Right atrium auricular region (tissue), 2 donors: ENCODE data around the gene CLCN6. TPM values are rescaled to one million over a fixed set of nuclear protein-coding genes. Genes with fewer than 3 reads are reported as not detected.

Experiments used
- DNase-seq: peaks from one replicate; pipeline ENCODE4 v3.0.0-alpha.2; 2019; ENCODE audit warnings: low spot score
- H3K27ac ChIP-seq, 2 donors: fragments of 200-600 bp; sonication (generic); 1 replicate in 1 of 2; 2 replicates in 1 of 2; pipeline ENCODE4 v1.5.1; 2016 to 2019
- H3K27me3 ChIP-seq, 2 donors: fragments of 200-600 bp; sonication (generic); one replicate each; pipeline versions ENCODE4 v1.5.1 to v1.6.0; 2017 to 2019
- H3K36me3 ChIP-seq: fragments of 200-600 bp; sonication (generic); one replicate; pipeline ENCODE4 v1.5.1; 2016
- H3K4me1 ChIP-seq, 2 donors: fragments of 200-600 bp; sonication (generic); one replicate each; pipeline versions ENCODE4 v1.5.1 to v1.6.0; 2017 to 2019
- H3K4me3 ChIP-seq, 2 donors: fragments of 200-600 bp; sonication (generic); 1 replicate in 1 of 2; 2 replicates in 1 of 2; pipeline ENCODE4 v1.5.1; 2017 to 2019; ENCODE audit warnings: mild to moderate bottlenecking in 1 of 2, moderate library complexity in 1 of 2
- H3K9me3 ChIP-seq, 2 donors: fragments of 200-600 bp; sonication (generic); one replicate each; pipeline ENCODE4 v1.5.1; 2019
- total RNA-seq, 2 donors: library from RNA; depleted of rRNA; stranded (reverse); fragments of >200 nt; gene quantifications; one replicate each; pipeline ENCODE4 v1.1.0, GENCODE V29; 2016
- TF ChIP-seq, protein P1 (sequence below), 2 donors: fragments of 200-600 bp; sonication (generic); IDR thresholded peaks; one replicate each; pipeline ENCODE4 v1.5.1; 2019; ENCODE audit warnings: antibody characterized with exemption in 2 of 2

Gene CLCN6, protein sequence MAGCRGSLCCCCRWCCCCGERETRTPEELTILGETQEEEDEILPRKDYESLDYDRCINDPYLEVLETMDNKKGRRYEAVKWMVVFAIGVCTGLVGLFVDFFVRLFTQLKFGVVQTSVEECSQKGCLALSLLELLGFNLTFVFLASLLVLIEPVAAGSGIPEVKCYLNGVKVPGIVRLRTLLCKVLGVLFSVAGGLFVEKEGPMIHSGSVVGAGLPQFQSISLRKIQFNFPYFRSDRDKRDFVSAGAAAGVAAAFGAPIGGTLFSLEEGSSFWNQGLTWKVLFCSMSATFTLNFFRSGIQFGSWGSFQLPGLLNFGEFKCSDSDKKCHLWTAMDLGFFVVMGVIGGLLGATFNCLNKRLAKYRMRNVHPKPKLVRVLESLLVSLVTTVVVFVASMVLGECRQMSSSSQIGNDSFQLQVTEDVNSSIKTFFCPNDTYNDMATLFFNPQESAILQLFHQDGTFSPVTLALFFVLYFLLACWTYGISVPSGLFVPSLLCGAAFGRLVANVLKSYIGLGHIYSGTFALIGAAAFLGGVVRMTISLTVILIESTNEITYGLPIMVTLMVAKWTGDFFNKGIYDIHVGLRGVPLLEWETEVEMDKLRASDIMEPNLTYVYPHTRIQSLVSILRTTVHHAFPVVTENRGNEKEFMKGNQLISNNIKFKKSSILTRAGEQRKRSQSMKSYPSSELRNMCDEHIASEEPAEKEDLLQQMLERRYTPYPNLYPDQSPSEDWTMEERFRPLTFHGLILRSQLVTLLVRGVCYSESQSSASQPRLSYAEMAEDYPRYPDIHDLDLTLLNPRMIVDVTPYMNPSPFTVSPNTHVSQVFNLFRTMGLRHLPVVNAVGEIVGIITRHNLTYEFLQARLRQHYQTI
- 10 to 100 TPM; 14.8 to 15.2 TPM for total RNA-seq

DNA sequence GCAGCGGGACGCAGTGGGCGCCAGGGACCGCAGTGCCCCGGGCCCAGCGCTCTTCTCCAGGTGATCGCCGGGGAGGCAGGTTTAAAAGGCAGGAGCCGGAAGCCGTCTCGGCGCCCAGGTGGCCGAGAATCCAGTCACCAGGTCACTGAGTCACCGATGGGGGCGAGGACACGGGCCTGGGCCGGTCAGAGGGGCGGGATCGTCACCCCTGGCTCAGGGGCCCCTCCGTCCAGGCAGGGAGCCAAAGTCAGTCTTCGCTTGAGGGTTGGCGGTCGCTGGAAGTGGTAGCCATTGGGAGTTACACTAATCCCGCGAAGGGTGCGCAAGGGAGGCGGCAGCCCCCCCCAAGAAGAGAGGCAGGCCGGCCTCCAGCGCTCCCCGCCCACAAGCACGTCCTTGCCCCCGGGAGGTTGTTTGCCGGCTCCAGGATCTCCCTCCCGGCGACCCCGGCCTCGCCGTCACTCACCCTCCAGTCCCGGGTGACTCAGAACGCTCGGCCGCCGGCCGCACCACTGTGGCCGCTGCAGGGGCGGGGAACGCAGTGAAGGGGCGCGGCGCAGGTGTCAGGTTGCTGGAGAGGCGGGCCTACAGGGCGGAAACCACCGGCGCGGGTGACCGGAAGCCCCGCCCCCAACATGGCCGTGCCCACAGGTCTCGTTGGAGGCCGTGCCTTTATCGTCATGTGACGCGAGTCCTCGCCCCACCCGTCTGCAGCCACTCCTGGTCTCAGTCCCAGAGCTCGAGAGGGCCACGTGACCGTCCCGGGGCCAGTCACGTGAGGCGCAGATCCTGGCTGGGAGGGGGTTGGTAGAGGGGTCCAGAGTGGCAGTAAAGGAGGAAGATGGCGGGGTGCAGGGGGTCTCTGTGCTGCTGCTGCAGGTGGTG is at the start of gene CLCN6, which contains the start of gene MTHFR:
CLCN6 (plus strand) TSS at position 770 of the 885 bp plus-strand sequence; CDS start at position 842, 72 bp downstream.
MTHFR (minus strand) TSS at position 543 of the 885 bp plus-strand sequence. CDS start 2,848 bp downstream, outside the sequence.
- Histone ChIP-seq H3K4me1 (peaks cover 0 to 75% of the 10 kb centered on the region in 2 donors), H3K36me3 (peaks cover 27% of the 10 kb centered on the region), H3K27ac (peak within 1 kb of the TSS; percentile 96 to 98), H3K27me3 (no peaks in the 10 kb centered on the region), H3K4me3 (peak within 1 kb of the TSS; percentile 75 to 83), H3K9me3 (no peaks in the 10 kb centered on the region)
- DNase-seq = peak; percentile 100
- TF ChIP-seq, protein P1, sequence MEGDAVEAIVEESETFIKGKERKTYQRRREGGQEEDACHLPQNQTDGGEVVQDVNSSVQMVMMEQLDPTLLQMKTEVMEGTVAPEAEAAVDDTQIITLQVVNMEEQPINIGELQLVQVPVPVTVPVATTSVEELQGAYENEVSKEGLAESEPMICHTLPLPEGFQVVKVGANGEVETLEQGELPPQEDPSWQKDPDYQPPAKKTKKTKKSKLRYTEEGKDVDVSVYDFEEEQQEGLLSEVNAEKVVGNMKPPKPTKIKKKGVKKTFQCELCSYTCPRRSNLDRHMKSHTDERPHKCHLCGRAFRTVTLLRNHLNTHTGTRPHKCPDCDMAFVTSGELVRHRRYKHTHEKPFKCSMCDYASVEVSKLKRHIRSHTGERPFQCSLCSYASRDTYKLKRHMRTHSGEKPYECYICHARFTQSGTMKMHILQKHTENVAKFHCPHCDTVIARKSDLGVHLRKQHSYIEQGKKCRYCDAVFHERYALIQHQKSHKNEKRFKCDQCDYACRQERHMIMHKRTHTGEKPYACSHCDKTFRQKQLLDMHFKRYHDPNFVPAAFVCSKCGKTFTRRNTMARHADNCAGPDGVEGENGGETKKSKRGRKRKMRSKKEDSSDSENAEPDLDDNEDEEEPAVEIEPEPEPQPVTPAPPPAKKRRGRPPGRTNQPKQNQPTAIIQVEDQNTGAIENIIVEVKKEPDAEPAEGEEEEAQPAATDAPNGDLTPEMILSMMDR (IDR thresholded peaks at IDR 0.05) = no peak

DNA sequence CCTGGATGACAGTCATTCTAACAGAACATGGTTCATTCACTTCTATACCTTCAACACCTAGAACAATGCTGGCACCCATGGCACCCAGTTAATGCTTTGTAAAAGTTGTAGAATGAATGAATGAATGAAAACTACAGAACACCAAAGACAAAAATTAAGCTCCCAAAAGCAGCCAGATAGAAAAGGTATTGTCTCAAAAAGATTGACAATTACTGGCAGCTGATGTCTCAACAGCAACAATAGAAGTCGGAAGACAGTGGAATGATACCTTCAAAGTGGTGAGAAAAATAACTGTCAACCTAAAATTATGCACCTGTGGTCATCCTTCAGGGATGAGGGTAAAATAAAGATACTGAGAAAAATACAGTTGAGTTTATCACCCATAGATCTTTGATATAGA is 48.9 kb upstream of the CLCN6 start:
- DNase-seq = no peak
- no peaks in the 10 kb centered on the region for H3K9me3 ChIP-seq
- peaks cover 0 to 3% of the 10 kb centered on the region in 2 donors for H3K4me1 ChIP-seq
- no peak overlapping the region for H3K27ac ChIP-seq
- no peaks in the 10 kb centered on the region for H3K36me3 ChIP-seq
- H3K4me3 ChIP-seq = no peak overlapping the region
- TF ChIP-seq, protein P1 (IDR thresholded peaks at IDR 0.05) = no peak
- no peaks in the 10 kb centered on the region for H3K27me3 ChIP-seq

DNA sequence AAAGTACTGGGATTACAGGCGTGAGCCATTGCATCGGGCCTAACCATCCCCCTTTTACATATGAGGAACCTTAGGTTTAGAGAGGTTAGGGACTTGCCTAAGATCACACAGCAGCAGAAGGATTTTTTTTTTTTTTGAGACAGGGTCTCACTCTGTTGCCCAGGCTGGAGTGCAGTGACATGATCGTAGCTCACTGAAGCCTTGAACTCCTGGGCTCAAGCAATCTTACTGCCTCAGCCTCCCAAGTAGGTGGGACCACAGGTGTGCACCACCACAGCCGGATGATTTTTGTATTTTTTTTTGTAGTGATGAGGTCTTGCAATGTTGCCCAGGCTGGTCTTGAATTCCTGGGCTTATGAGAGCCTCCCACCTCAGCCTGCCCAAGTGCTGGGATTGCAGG is 46.2 kb upstream of the CLCN6 start:
- H3K9me3 ChIP-seq = no peaks in the 10 kb centered on the region
- TF ChIP-seq, protein P1 (IDR thresholded peaks at IDR 0.05) = no peak
- H3K4me1 ChIP-seq = peaks cover 0 to 5% of the 10 kb centered on the region in 2 donors
- H3K4me3 ChIP-seq = no peak overlapping the region
- DNase-seq = no peak
- no peaks in the 10 kb centered on the region for H3K27me3 ChIP-seq
- H3K27ac ChIP-seq = no peak overlapping the region
- no peaks in the 10 kb centered on the region for H3K36me3 ChIP-seq

DNA sequence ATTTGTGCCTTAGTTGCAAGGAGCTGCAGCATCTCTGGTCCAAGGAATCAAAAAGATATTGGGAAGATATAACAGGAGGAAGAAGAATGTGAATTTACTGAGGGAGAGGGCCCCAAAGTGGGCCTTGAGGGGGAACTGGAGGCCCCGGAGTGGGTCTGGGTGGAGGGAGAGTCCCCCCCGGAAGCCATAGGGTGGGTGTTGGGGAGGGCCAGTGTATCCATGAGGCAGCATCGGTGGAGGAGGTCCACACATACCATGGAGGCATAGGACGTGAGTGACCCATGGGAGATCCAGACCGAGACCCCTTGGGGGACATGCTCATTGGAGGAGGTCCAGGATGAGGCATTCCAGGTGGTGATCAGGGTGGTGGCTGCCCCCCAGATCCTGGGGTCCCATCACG is 44.7 kb upstream of the CLCN6 start:
- Histone ChIP-seq H3K4me3 (no peak overlapping the region), H3K27ac (no peak overlapping the region), H3K36me3 (no peaks in the 10 kb centered on the region), H3K9me3 (no peaks in the 10 kb centered on the region), H3K4me1 (peaks cover 0 to 5% of the 10 kb centered on the region in 2 donors), H3K27me3 (no peaks in the 10 kb centered on the region)
- TF ChIP-seq, protein P1 (IDR thresholded peaks at IDR 0.05) = no peak
- DNase-seq = no peak

DNA sequence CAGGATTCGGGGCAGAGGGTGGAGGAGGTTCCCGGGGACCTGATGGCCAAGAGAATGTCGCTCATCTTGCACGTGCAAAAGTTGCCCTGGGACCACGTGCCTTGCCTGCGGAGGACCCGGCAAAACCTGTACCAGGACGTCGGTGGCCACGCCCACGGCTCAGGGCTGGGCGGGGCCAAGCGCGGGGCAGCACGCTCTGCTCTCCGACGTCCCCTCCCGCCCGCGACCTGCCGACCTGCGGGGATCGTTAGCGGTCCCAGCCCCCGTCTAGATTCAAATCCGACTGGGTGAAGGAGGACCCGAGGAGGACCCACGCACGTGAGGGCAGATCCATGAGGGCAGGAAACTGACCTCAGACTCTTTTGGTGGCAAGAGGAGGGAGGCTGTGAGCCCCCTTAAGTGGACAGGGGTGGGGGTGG is 44.0 kb upstream of the CLCN6 start, which contains the start of gene C1orf167:
C1orf167 (plus strand) TSS at position 206 of the 419 bp plus-strand sequence. CDS start 2,208 bp downstream, outside the sequence.
- H3K36me3 ChIP-seq = no peaks in the 10 kb centered on the region
- no peak within 1 kb of the TSS for H3K4me3 ChIP-seq
- no peak for DNase-seq
- no peak within 1 kb of the TSS for H3K27ac ChIP-seq
- peaks cover 0 to 5% of the 10 kb centered on the region in 2 donors for H3K4me1 ChIP-seq
- no peaks in the 10 kb centered on the region for H3K27me3 ChIP-seq
- TF ChIP-seq, protein P1 (IDR thresholded peaks at IDR 0.05) = no peak
- H3K9me3 ChIP-seq = no peaks in the 10 kb centered on the region
